Endodermal cell (in vitro differentiated cells): Measurements from ENCODE around the gene DCC. TPM values are rescaled to one million over a fixed set of nuclear protein-coding genes. Genes with fewer than 3 reads are reported as not detected.

Source experiments
- DNase-seq: peaks from one replicate; pipeline ENCODE4 v3.0.0-alpha.2; 2017
- H3K27ac ChIP-seq: 2 replicates; pipeline ENCODE4 v1.5.1; 2013; ENCODE audit warnings: mild to moderate bottlenecking, low read depth, low read length, moderate library complexity
- H3K27me3 ChIP-seq: 2 replicates; pipeline ENCODE4 v1.6.1; 2013; ENCODE audit warnings: mild to moderate bottlenecking, low read length, moderate library complexity; ENCODE audit not compliant: insufficient read depth, control insufficient read depth, poor library complexity, severe bottlenecking
- H3K36me3 ChIP-seq: 2 replicates; pipeline ENCODE4 v1.7.0; 2013; ENCODE audit warnings: mild to moderate bottlenecking, low read length, moderate library complexity; ENCODE audit not compliant: control insufficient read depth, insufficient read depth
- H3K4me1 ChIP-seq: one replicate; pipeline ENCODE4 v1.7.0; 2013; ENCODE audit warnings: low read length; ENCODE audit not compliant: control insufficient read depth, insufficient read depth
- H3K4me3 ChIP-seq: 2 replicates; pipeline ENCODE4 v1.5.1; 2013; ENCODE audit warnings: mild to moderate bottlenecking, low read length, moderate library complexity
- H3K9ac ChIP-seq: 2 replicates; pipeline ENCODE4 v1.6.1; 2013; ENCODE audit warnings: mild to moderate bottlenecking, low read length, moderate library complexity; ENCODE audit not compliant: poor library complexity, severe bottlenecking; ENCODE audit errors: extremely low read depth
- H3K9me3 ChIP-seq: 2 replicates; pipeline ENCODE4 v1.6.1; 2013; ENCODE audit warnings: mild to moderate bottlenecking, low read length, moderate library complexity; ENCODE audit not compliant: control insufficient read depth
- H3K27ac Mint-ChIP-seq: 2 replicates; pipeline ENCODE4 v1.8.0; 2020; ENCODE audit warnings: mixed read lengths
- H3K27me3 Mint-ChIP-seq: 2 replicates; pipeline ENCODE4 v1.8.0; 2021; ENCODE audit warnings: mild to moderate bottlenecking, mixed read lengths; ENCODE audit not compliant: insufficient read depth
- H3K36me3 Mint-ChIP-seq: 2 replicates; pipeline ENCODE4 v1.8.0; 2020; ENCODE audit warnings: low read depth, mixed read lengths
- H3K4me1 Mint-ChIP-seq: 2 replicates; pipeline ENCODE4 v1.8.0; 2020; ENCODE audit warnings: mixed read lengths
- H3K4me3 Mint-ChIP-seq: 2 replicates; pipeline ENCODE4 v1.8.0; 2020; ENCODE audit warnings: mild to moderate bottlenecking, moderate library complexity, mixed read lengths
- H3K9me3 Mint-ChIP-seq: 2 replicates; pipeline ENCODE4 v1.8.0; 2020; ENCODE audit warnings: mild to moderate bottlenecking, mixed read lengths
- WGBS, 2 experiments: methylation state at CpG; one replicate each; pipeline versions ENCODE4 v1.1.5 to v1.1.7; 2013; ENCODE audit warnings: missing lambda C conversion rate in 2 of 2, mixed read lengths in 1 of 2; ENCODE audit not compliant: insufficient coverage in 1 of 2, insufficient read length in 1 of 2; 5-methylcytosine and 5-hydroxymethylcytosine counted together
- total RNA-seq, 2 donors: library from RNA; stranded (reverse); fragmentation: NEBNext Ultra II Directional in 1 of 2; extraction: Animal tissue kit (Norgen Biotek cat#: 25700) in 1 of 2; gene quantifications; 2 replicates in 1 of 2; 3 replicates in 1 of 2; pipeline ENCODE4 v1.2.1, GENCODE V29; 2021
- TF ChIP-seq, protein P1 (sequence below): fragments of 200-600 bp; sonication (generic); conservative IDR thresholded peaks from 2 replicates; pipeline ENCODE4 v1.5.0; 2021; ENCODE audit warnings: antibody characterized with exemption, mild to moderate bottlenecking

Gene DCC
- total RNA-seq, 2 donors from 2014 or later: 0.77 to 0.97 TPM

DNA sequence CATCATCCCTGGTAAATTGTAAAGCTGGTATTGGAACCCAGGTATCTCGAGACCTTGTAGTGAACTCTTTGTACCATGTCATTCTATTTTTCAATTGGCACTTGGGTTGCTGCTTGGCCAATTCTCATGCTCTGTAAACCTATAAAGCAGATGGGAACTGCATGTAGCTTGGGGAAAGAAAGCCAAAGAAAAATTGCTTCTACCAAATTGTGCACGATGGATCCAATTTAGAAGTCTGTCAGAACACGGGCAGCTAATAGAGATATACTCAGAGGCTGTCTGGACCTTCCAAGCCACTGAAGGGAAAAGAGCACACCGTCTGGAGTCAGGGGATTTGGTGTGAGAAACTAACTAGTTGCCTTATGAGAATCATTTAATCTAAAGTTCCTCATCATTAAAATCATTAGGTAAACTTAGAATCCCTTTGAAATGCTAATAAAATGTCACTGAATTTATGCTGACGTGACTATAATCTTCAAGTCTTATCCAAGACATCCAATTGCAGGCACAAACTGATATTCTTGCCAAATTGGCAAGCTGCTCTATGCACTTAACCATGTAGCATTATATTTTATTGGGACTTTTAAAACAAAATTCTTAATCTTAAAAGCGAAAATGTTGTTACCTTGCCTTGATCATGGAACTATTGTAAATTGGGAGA is 206.8 kb downstream of the DCC start:
- Mint-ChIP-seq H3K27me3 (no peaks in the 10 kb centered on the region), H3K27ac (no peak overlapping the region), H3K36me3 (no peaks in the 10 kb centered on the region), H3K4me3 (no peak overlapping the region), H3K4me1 (no peaks in the 10 kb centered on the region), H3K9me3 (no peaks in the 10 kb centered on the region)
- Histone ChIP-seq H3K27me3 (peaks cover 6% of the 10 kb centered on the region), H3K4me3 (no peak overlapping the region), H3K36me3 (no peaks in the 10 kb centered on the region), H3K9ac (no peak overlapping the region), H3K4me1 (no peaks in the 10 kb centered on the region), H3K9me3 (no peaks in the 10 kb centered on the region), H3K27ac (no peak overlapping the region)
- DNase-seq: no peak
- 86 to 92% methylated on average over 4 to 5 of the region's 6 CpGs for WGBS, 2 experiments
- TF ChIP-seq, protein P1, sequence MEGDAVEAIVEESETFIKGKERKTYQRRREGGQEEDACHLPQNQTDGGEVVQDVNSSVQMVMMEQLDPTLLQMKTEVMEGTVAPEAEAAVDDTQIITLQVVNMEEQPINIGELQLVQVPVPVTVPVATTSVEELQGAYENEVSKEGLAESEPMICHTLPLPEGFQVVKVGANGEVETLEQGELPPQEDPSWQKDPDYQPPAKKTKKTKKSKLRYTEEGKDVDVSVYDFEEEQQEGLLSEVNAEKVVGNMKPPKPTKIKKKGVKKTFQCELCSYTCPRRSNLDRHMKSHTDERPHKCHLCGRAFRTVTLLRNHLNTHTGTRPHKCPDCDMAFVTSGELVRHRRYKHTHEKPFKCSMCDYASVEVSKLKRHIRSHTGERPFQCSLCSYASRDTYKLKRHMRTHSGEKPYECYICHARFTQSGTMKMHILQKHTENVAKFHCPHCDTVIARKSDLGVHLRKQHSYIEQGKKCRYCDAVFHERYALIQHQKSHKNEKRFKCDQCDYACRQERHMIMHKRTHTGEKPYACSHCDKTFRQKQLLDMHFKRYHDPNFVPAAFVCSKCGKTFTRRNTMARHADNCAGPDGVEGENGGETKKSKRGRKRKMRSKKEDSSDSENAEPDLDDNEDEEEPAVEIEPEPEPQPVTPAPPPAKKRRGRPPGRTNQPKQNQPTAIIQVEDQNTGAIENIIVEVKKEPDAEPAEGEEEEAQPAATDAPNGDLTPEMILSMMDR: no peak

DNA sequence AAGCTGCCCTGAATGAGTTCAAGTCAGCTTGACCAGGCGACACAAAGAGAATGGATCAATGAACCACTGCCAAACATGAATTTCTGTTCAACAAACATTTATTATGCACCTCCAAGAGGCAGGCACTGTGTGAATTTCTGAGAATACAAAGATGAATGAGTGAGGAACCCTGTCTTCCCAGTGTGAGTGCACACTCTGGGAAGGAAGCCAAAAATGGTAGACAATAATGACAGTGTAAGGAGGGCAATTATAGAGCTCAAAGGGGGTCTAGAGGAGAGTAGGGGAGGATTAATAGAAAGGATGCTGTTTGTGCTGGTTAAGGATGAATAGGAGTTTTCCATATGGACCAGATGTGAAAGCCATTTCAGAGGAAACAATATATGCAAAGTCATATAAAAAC is 213.4 kb downstream of the DCC start:
- Histone ChIP-seq H3K4me1 (no peaks in the 10 kb centered on the region), H3K4me3 (no peak overlapping the region), H3K27me3 (no peaks in the 10 kb centered on the region), H3K9ac (no peak overlapping the region), H3K9me3 (no peaks in the 10 kb centered on the region), H3K27ac (no peak overlapping the region), H3K36me3 (no peaks in the 10 kb centered on the region)
- H3K27ac Mint-ChIP-seq: no peak overlapping the region
- no peaks in the 10 kb centered on the region for H3K9me3 Mint-ChIP-seq
- no peaks in the 10 kb centered on the region for H3K4me1 Mint-ChIP-seq
- DNase-seq: no peak
- 100% methylated on average over 1 of the region's 1 CpG; no CpG with 5 or more reads in 1 of the 2 experiments for WGBS, 2 experiments
- no peaks in the 10 kb centered on the region for H3K36me3 Mint-ChIP-seq
- H3K4me3 Mint-ChIP-seq: no peak overlapping the region
- TF ChIP-seq, protein P1: no peak
- no peaks in the 10 kb centered on the region for H3K27me3 Mint-ChIP-seq

DNA sequence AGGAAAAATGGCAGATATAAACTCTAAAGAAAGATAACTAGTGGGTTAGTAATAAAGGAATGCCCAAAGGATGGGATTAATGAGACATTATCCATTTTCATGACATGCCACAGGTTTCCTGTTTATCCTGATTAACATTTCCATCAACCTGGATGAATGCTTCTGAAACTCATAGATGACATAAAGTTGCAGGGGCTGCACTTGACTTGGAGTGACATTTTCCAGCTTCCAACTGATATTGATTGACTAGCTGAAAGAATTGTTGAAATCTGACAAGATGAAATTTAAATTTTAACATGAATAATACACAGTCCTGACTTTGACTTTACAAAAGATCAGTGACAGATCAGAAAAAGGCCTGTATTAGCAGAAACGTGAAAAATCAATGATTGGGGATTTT is 214.2 kb downstream of the DCC start:
- no peaks in the 10 kb centered on the region for H3K9me3 Mint-ChIP-seq
- WGBS, 2 experiments: 100% methylated on average over 1 of the region's 1 CpG; no CpG with 5 or more reads in 1 of the 2 experiments
- no peaks in the 10 kb centered on the region for H3K36me3 Mint-ChIP-seq

More for the DNA sequence above, 214.2 kb downstream of the DCC start:
- Mint-ChIP-seq H3K4me1 (no peaks in the 10 kb centered on the region), H3K4me3 (no peak overlapping the region), H3K27me3 (no peaks in the 10 kb centered on the region), H3K27ac (no peak overlapping the region)
- Histone ChIP-seq H3K9ac (no peak overlapping the region), H3K27me3 (no peaks in the 10 kb centered on the region), H3K9me3 (no peaks in the 10 kb centered on the region), H3K4me1 (no peaks in the 10 kb centered on the region), H3K36me3 (no peaks in the 10 kb centered on the region), H3K27ac (no peak overlapping the region), H3K4me3 (no peak overlapping the region)
- TF ChIP-seq, protein P1: no peak
- DNase-seq: no peak
